Stimulated activated CD8-positive, alpha-beta memory T cell treated with anti-CD3 and anti-CD28 coated beads, Interleukin-7, amount 100 ng/mL, for 4 hours (primary cell): ENCODE data around the gene RNF17.
"Not testable (repeated sequence)": the region's sequence is repeated elsewhere in the genome, so short reads cannot be mapped to it uniquely, and the experiment has no call there.

Experiments
- DNase-seq, 2 donors: peaks; one replicate each; pipeline ENCODE4 v3.0.0-alpha.2; 2020; ENCODE audit warnings: low read depth in 2 of 2

The RNF17 gene

GRCh38 chr13:24742294-24742693 is 21.7 kb upstream of the RNF17 start:
- no peak for DNase-seq

DNA sequence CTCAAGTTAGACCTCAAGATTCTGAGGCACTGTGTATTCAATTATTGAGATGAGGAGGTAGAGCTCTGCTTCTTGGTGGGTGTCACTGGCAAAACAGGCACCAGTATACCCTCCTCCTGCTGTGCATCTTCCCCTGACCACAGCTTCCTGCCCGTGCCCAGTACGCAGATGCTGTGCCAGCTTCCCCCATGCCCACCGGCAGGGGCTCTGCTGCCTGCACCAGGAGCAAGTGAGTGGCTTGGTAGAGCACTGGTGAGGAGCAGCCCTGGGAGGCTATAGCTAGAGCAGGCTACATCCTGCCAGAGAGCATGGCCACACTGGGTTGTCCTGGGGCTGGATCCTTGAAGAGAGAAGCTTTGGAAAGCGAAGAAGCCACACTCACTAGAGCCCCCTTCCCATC is 21.0 kb upstream of the RNF17 start:
- DNase-seq: no peak

DNA sequence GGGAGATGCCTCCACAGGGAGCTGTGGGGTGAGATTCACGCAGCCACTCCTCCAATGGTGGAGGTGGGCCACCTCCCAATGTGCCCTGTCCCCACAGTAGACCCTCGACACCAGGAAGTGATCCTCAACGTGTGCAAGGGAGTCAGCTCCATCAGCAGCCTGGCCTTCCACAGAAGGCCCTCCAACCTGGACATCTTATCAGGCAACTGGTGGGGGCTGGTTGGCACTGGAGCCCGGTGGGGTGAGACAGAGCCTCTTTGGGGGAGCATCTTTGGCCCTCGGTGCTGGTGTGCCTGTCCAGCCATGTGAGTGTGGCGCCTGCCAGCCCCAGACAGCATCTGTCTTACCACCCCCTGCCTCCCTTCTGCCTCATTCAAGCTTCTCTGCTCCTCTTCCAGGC is 19.7 kb upstream of the RNF17 start:
- no peak for DNase-seq

- DNase-seq: no peak
Observed at GRCh38 chr13:24745516-24745860, 18.5 kb upstream of the RNF17 start.

DNA sequence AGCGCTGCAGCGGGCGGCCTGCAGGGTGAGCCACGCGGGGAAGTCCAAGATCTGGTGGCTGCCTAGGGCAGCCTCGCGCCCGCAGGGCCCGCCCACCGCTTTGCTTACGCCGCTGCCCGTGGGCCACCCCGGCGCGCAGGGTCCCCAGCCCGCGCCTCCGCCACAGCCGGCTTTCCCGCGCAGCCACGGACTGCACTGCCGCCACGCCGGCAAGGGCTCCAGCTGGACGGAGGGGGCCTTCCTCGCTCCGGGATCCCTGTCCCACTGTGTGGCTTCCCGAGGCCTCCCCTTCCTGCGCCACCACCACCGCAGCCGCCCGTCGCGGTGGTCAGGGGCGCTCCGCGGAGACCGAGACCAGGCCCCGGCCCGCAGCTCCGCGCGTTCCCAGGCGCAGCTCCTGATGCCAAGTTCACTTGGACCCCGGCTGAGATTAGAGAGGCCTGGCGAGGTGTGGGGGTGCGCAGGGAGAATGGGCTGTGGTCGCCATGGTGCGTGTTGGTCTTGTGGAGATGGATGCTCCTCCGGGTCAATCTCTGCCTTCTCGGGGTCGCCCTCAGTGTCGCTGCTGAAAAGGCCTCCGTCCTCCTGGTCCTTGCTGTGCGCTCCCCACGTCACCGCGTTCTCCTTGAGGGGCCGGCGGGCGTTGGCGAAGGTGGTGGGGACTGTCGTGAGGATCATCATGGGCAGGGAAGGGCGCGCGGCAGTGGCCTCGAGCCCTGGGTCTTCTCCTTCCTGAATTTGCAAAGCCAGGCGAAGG is 17.9 kb upstream of the RNF17 start:
- no peak for DNase-seq

- no peak for DNase-seq
Observed at GRCh38 chr13:24746618-24747247, 17.2 kb upstream of the RNF17 start.

DNA sequence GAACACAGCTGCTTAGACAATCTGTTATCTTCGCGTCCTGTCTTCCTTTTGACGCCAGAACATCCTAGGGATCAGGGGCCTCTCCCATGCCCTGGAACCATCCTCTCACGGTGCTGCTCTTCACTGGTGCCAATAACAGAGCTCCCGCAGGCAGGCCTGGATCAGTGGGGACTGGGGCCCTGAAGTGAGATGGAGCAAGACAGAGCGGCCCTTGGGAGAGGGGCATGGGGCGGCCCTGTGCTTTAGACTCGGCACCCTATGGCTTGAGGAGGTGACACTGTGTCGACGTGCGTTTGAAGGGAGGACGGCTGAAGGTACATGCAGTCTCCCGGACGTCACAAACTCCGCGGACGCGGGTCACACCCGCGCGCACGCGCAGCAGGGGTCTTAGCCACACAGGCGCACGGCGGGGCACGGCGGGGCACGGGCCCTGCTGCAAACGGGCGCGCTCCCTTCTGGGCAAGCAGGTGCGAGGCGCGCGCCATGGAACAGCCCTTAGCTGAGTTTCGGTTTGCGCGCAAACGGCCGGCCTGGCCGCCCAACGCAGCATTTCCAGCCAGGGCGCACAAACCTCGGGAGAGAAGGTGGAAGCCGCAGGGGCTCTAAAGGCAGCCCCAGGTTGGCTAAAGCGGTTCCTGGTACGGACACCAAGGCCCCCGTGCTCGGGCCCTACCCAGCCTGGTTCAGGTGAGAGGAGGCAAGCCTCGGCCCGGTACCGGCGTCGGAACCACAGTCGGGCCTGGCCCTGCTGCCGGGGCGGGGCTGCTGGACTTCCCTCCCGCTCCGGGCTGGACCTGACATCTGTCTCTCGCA is 16.5 kb upstream of the RNF17 start:
- no peak for DNase-seq

GRCh38 chr13:24748061-24748400 is 15.9 kb upstream of the RNF17 start:
- DNase-seq: no peak

- no peak for DNase-seq
Observed at GRCh38 chr13:24759197-24759596, 4.8 kb upstream of the RNF17 start.

GRCh38 chr13:24764276-24764630 is 284 bp downstream of the RNF17 start:
- no peak for DNase-seq

- DNase-seq: no peak
Observed at GRCh38 chr13:24777171-24777570, 13.2 kb downstream of the RNF17 start.

GRCh38 chr13:24784319-24784718 is 20.4 kb downstream of the RNF17 start:
- DNase-seq: no peak

DNA sequence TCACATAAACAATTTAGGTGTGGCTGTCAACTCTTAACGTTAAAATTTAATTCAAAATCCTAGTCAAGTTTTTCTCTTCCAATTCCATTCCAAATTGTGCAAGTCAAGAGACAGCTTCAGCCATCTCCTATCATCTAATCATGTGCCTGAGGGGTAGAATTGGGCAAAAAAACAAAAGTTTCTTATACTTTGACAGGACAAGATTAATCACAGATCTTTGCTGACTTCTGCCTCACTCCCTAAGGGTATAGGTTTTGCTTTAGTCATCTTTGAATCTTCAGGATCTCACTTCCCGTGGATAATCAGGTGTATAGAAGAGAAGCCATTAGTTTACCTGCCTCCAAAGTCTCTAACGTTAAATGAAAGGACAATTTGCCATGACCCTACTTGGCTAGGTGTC is 24.6 kb downstream of the RNF17 start:
- no peak for DNase-seq

DNA sequence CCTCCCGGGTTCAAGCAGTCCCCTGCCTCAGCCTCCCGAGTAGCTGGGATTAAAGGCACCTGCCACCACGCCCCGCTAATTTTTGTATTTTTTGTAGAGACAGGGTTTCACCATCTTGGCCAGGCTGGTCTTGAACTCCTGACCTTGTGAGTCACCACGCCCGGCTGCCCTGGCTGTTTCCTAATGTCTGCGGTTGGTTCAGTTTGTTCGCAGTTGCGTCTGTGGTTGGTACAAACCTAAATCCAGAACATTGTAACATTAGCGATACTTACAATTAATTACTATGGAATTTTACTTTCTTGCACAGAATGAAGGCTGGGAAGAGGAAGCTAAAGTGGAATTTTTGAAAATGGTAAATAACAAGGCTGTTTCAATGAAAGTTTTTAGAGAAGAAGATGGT is 38.1 kb downstream of the RNF17 start:
- no peak for DNase-seq

DNA sequence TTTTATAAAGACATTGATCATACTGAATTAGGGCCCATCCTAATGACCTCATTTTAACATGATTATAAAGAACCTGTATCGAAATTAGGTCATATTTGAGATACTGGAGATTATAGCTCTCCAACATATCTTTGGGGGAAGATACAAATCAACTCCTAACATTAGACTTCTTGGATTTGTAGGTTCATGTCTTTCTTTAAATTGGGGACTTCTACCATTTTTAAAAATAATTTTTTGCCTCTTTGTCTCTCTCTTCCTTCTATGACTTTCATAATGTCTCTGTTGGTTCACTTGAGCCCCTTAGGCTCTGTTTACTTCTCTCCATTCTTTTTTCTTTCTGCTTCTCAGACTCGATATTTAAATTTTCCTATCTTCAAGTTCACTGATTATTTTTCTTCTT is 57.2 kb downstream of the RNF17 start:
- DNase-seq: no peak

- DNase-seq: no peak
Observed at GRCh38 chr13:24822640-24823039, 58.7 kb downstream of the RNF17 start.

GRCh38 chr13:24823122-24823710 is 59.2 kb downstream of the RNF17 start:
- not testable (repeated sequence) for DNase-seq

GRCh38 chr13:24827799-24828198 is 63.8 kb downstream of the RNF17 start:
- no peak for DNase-seq

DNA sequence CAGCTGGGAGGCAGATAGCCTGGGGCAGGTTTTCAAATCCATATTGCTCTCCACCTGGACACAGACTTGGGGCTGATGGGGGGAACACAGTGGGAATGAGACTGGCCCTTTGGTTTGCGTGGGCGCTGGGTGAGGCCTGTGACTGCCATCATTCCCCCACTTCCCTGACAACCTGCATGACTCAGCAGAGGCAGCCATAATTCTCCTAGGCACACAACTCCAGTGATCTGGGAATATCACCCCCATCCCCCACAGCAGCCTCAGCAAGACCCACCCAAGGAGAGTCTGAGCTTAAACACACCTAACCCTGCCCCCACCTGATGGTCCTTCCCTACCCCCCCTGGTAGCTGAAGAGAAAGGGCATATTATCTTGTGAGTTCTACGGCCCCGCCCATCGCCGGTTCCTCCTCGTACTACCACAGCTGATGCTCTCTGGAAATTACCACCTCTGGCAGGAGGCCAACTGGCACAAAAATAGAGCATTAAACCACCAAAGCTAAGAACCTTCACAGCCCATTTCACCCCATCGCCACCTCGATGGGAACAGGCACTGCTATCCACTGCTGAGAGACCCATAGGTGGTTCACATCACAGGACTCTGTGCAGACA is 71.0 kb downstream of the RNF17 start:
- no peak for DNase-seq

- not testable (repeated sequence) for DNase-seq
Observed at GRCh38 chr13:24837528-24837927, 73.6 kb downstream of the RNF17 start.

- DNase-seq: no peak
Observed at GRCh38 chr13:24842549-24843274, 78.7 kb downstream of the RNF17 start.

DNA sequence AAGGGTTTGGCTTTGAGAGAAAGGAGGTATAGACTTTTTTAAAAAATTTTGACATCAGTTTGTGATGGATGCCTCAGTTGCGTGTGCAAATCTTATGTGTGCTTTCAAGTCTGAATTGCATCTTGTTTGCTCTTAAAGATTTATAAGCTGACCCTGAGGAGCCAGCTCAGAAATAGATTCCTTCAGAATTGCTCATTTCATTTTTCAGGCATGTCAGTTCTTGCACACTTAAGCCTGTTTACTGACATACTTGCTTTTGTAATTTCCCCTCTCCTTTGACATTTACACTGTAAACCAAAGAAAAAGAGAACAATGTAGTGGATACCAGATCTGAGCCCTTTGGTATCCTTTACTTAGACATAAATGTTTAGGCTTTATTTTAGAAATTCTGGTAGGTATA is 87.6 kb downstream of the RNF17 start:
- no peak for DNase-seq
